HepG2 (cell line): ENCODE data around the gene SPATC1L. TPM values are rescaled to one million over a fixed set of nuclear protein-coding genes. Genes with fewer than 3 reads are reported as not detected.

Experiments
- ATAC-seq: fragments of 200-7000 bp; cut with Tn5 transposase; 3 replicates; pipeline ENCODE4 v1.9.1; 2020; ENCODE audit warnings: mild to moderate bottlenecking, moderate library complexity
- BruUV-seq: library from RNA; stranded (reverse); fragments of 400-500 nt; replicated peaks from 2 replicates; lab custom pipeline; 2021; lab: Mats Ljungman, UMichigan
- CTCF ChIA-PET: fragments of 300-600 bp; formaldehyde crosslinking; extraction: SDS; loops from one replicate; lab custom pipeline; 2021; ENCODE audit warnings: low total read pairs, inconsistent platforms, low intra/inter-chr PET ratio; lab: Yijun Ruan, JAX
- POLR2A ChIA-PET: fragments of 350-600 bp; sonication (Branson Sonifier 250); formaldehyde crosslinking; loops from one replicate; lab custom pipeline; 2020; ENCODE audit warnings: antibody characterized with exemption, inconsistent platforms; lab: Yijun Ruan, JAX
- DNase-seq: peaks from one replicate; pipeline ENCODE4 v3.0.0-alpha.2; 2015; ENCODE audit warnings: low spot score
- FAIRE-seq: peaks from 3 replicates; lab custom pipeline; 2011; peaks lifted over from hg19 to GRCh38; lab: Jason Lieb, UNC
- H2AFZ ChIP-seq: one replicate; pipeline ENCODE4 v1.6.1; 2011; ENCODE audit warnings: low read length, inconsistent platforms
- H3K27ac ChIP-seq: fragments of 300-600 bp; 3 replicates; pipeline ENCODE4 v1.8.0; 2011; ENCODE audit warnings: mixed run types, mild to moderate bottlenecking, mixed read lengths, low read length, inconsistent platforms; ENCODE audit not compliant: insufficient read depth; ENCODE audit errors: extremely low read length
- H3K27me3 ChIP-seq, 2 experiments: fragments of 200-600 bp in 1 of 2; 2 replicates in 1 of 2; 3 replicates in 1 of 2; pipeline versions ENCODE4 v1.6.0 to v1.8.0; 2011; ENCODE audit warnings: low read length in 2 of 2, mild to moderate bottlenecking in 2 of 2, moderate library complexity in 2 of 2, inconsistent platforms in 1 of 2; ENCODE audit not compliant: insufficient read depth in 2 of 2, control insufficient read depth in 1 of 2
- H3K36me3 ChIP-seq, 2 experiments: fragments of 200-600 bp in 1 of 2; replicated peaks in 1 of 2; 2 replicates in 1 of 2; 3 replicates in 1 of 2; pipeline versions ENCODE4 v1.5.1 to v1.8.0; 2011; ENCODE audit warnings: low read length in 2 of 2, inconsistent platforms in 1 of 2; ENCODE audit not compliant: insufficient read depth in 2 of 2, control insufficient read depth in 1 of 2
- H3K4me1 ChIP-seq: 2 replicates; pipeline ENCODE4 v1.5.1; 2012; ENCODE audit warnings: low read length, inconsistent platforms; ENCODE audit not compliant: insufficient read depth
- H3K4me2 ChIP-seq: 2 replicates; pipeline ENCODE4 v1.6.0; 2011; ENCODE audit warnings: low read depth, low read length, inconsistent platforms
- H3K4me3 ChIP-seq, 3 experiments: fragments of 200-600 bp in 1 of 3; sonication (generic), shearing (Covaris generic) in 1 of 3; replicated peaks in 1 of 3; 2 replicates each; pipeline ENCODE4 v1.5.1; 2011 to 2016; ENCODE audit warnings: low read length in 3 of 3, inconsistent platforms in 2 of 3, low read depth in 2 of 3, mild to moderate bottlenecking in 2 of 3, control low read depth in 1 of 3, mixed read lengths in 1 of 3; ENCODE audit not compliant: insufficient read depth in 1 of 3
- H3K79me2 ChIP-seq: one replicate; pipeline ENCODE4 v1.6.1; 2011; ENCODE audit warnings: low read length, inconsistent platforms; ENCODE audit not compliant: insufficient read depth
- H3K9ac ChIP-seq: 2 replicates; pipeline ENCODE4 v1.6.0; 2011; ENCODE audit warnings: mild to moderate bottlenecking, low read depth, low read length, inconsistent platforms; ENCODE audit not compliant: insufficient read depth
- H3K9me3 ChIP-seq: 2 replicates; pipeline ENCODE4 v1.5.1; 2012; ENCODE audit warnings: mild to moderate bottlenecking, low read length
- H4K20me1 ChIP-seq: 2 replicates; pipeline ENCODE4 v1.6.0; 2011; ENCODE audit warnings: inconsistent platforms, mild to moderate bottlenecking, low read length, moderate library complexity; ENCODE audit not compliant: insufficient read depth
- CEBPB ChIP-seq: IDR thresholded peaks from 2 replicates; pipeline ENCODE4 v1.6.1; 2011; ENCODE audit warnings: low read depth, low read length, improper control_type of control experiment, borderline replicate concordance
- E2F2 ChIP-seq: sonication (generic); formaldehyde crosslinking; IDR thresholded peaks from 2 replicates; pipeline ENCODE4 v1.4.0; 2020; ENCODE audit warnings: missing genetic modification reagents, borderline replicate concordance
- HOXA5 ChIP-seq: sonication (generic); formaldehyde crosslinking; IDR thresholded peaks from 2 replicates; pipeline ENCODE4 v1.4.0; 2020; ENCODE audit warnings: missing genetic modification reagents
- JUND ChIP-seq: sonication (generic); formaldehyde crosslinking; IDR thresholded peaks from 2 replicates; pipeline ENCODE4 v1.8.0; 2022; ENCODE audit warnings: mild to moderate bottlenecking, missing genetic modification reagents
- PAX8 ChIP-seq: sonication (generic); formaldehyde crosslinking; IDR thresholded peaks from 2 replicates; pipeline ENCODE4 v1.8.0; 2022; ENCODE audit warnings: mild to moderate bottlenecking, missing genetic modification reagents, borderline replicate concordance
- POLR2AphosphoS2 ChIP-seq: IDR thresholded peaks from 2 replicates; pipeline ENCODE4 v1.6.1; 2011; ENCODE audit warnings: low read depth, low read length, improper control_type of control experiment
- RBAK ChIP-seq: sonication (generic); formaldehyde crosslinking; IDR thresholded peaks from 2 replicates; pipeline ENCODE4 v1.5.1; 2020; ENCODE audit warnings: mild to moderate bottlenecking, missing genetic modification reagents
- SMYD3 ChIP-seq: sonication (generic); formaldehyde crosslinking; IDR thresholded peaks from 2 replicates; pipeline ENCODE4 v1.8.1; 2023; ENCODE audit warnings: mild to moderate bottlenecking, missing genetic modification reagents
- TARDBP ChIP-seq: sonication (generic); formaldehyde crosslinking; IDR thresholded peaks from 2 replicates; pipeline ENCODE4 v1.8.0; 2022; ENCODE audit warnings: mild to moderate bottlenecking, missing genetic modification reagents
- ZNF235 ChIP-seq: sonication (generic); formaldehyde crosslinking; IDR thresholded peaks from 2 replicates; pipeline ENCODE4 v1.8.1; 2023; ENCODE audit warnings: mild to moderate bottlenecking, missing genetic modification reagents, borderline replicate concordance
- ZNF546 ChIP-seq: sonication (generic); formaldehyde crosslinking; conservative IDR thresholded peaks from 2 replicates; pipeline ENCODE4 v1.8.1; 2023; ENCODE audit warnings: mild to moderate bottlenecking, missing genetic modification reagents
- ZNF552 ChIP-seq: sonication (generic); formaldehyde crosslinking; IDR thresholded peaks from 2 replicates; pipeline ENCODE4 v1.9.0; 2022; ENCODE audit warnings: missing genetic modification reagents, mild to moderate bottlenecking, borderline replicate concordance
- ZNF800 ChIP-seq: sonication (generic); formaldehyde crosslinking; IDR thresholded peaks from 2 replicates; pipeline ENCODE4 v1.4.0; 2020; ENCODE audit warnings: missing genetic modification reagents
- WGBS: methylation state at CpG from one replicate; pipeline ENCODE4 v1.1.6; 2017; ENCODE audit warnings: low lambda C conversion rate; 5-methylcytosine and 5-hydroxymethylcytosine counted together
- in situ Hi-C: cut with HindIII; loops from 2 replicates; pipeline ENCODE4 v1.10.0; 2017; ENCODE audit warnings: low pct_unique_long_range_greater_than_20kb; ENCODE audit not compliant: extremely low pct_ligation_motif_present
- intact Hi-C: fragments of 100-400 bp; cut with micrococcal nuclease; formaldehyde crosslinking; loops from one replicate; pipeline ENCODE4 v1.10.0; 2022; ENCODE audit not compliant: unreplicated experiment
- polyA plus RNA-seq, 8 experiments: library from polyadenylated mRNA; depleted of rRNA in 3 of 8; stranded (reverse) in 7 of 8; unstranded in 1 of 8; fragments of >200 nt; fragmentation: Illumina TruSeq in 4 of 8; extraction: Trizol in 4 of 8; gene quantifications; 2 replicates each; pipeline versions ENCODE4 v1.2.1 to v1.2.3, GENCODE V29; 2011 to 2016; ENCODE audit warnings: low read depth in 4 of 8, missing spikeins in 1 of 8, mixed read lengths in 1 of 8; ENCODE audit not compliant: insufficient read depth in 1 of 8
- total RNA-seq, 5 experiments: library from RNA; depleted of rRNA; stranded (reverse); fragments of >200 nt; fragmentation: Illumina TruSeq; extraction: Trizol; gene quantifications; 2 replicates each; pipeline ENCODE4 v1.2.3, GENCODE V29; 2016; ENCODE audit warnings: low read depth in 1 of 5

SPATC1L gene
- total and polyA plus RNA-seq, 2 of the 13 experiments (the other 11 are each of a cell fraction or from before 2014, with no cell fraction given) = 1.4 to 3.3 TPM

- 0 out of 2 replicates have a peak, but pooled peaks have one; percentile 19 for TF ChIP-seq PAX8 (CRISPR knock-in tag)
- TF ChIP-seq, all 625 proteins: peak for 257
Measured at GRCh38 chr21:46155514-46156377, 28.5 kb downstream of the SPATC1L start, which contains the start of gene FTCD (continued).

- Histone ChIP-seq H3K4me3 (peak overlapping the region; percentile 84 to 97 (median 96)), H4K20me1 (peaks cover 8% of the 10 kb centered on the region; the same call in 1 of the 2 replicates), H3K27ac (peak overlapping the region; percentile 83), H3K9me3 (no peaks in the 10 kb centered on the region), H3K79me2 (peaks cover 23% of the 10 kb centered on the region), H3K36me3 (peaks cover 1 to 10% of the 10 kb centered on the region in 2 experiments; a peak in 3 of 5 replicates), H3K4me2 (peak overlapping the region; percentile 94), H3K9ac (peak overlapping the region; percentile 86), H3K27me3 (no peaks in the 10 kb centered on the region; a peak in 2 of 5 replicates), H3K4me1 (peaks cover 50% of the 10 kb centered on the region), H2AFZ (no peak overlapping the region)
- WGBS = 0% methylated on average over 4 of the region's 16 CpGs
- TSS peak; percentile 71 for BruUV-seq
- FAIRE-seq (no peak), DNase-seq (no peak), ATAC-seq (no peak)
- ChIA-PET POLR2A (interaction anchor here (0.7 to 1.7 kb wide), 2 partner anchors 12 to 109 kb away, joined by 3 to 10 read pairs; no protein-coding TSS in a partner anchor), CTCF (no interaction called here)
- in situ Hi-C loops = no loop called here
- intact Hi-C loops = loop anchor here (5.0 kb wide), 1 partner anchor 72 kb away; the partner anchor contains the start of gene LSS
- TF ChIP-seq TARDBP (no peak), ZNF235 (no peak), HOXA5 (CRISPR knock-in tag) (no peak), ZNF552 (CRISPR knock-in tag) (0 out of 2 replicates have a peak, but pooled peaks have one; percentile 25), POLR2AphosphoS2 (no peak), JUND (CRISPR knock-in tag) (peak; percentile 31; the same call in 1 of the 2 replicates), SMYD3 (CRISPR knock-in tag) (0 out of 2 replicates have a peak, but pooled peaks have one; percentile 40), ZNF800 (CRISPR knock-in tag) (no peak), RBAK (CRISPR knock-in tag) (no peak), ZNF546 (CRISPR knock-in tag) (peak; percentile 88), CEBPB (no peak), E2F2 (no peak)
Measured at GRCh38 chr21:46154955-46155513, 29.2 kb downstream of the SPATC1L start.
